Vagina (tissue), 2 donors: ENCODE measurements around the gene PALLD. TPM values are rescaled to one million over a fixed set of nuclear protein-coding genes. Genes with fewer than 3 reads are reported as not detected.

Experiments
- DNase-seq, 2 donors: peaks; one replicate each; pipeline ENCODE4 v3.0.0-alpha.2; 2017; ENCODE audit errors: extremely low spot score in 2 of 2
- H3K27ac ChIP-seq: fragments of 200-600 bp; sonication (generic); one replicate; pipeline ENCODE4 v1.5.1; 2019
- H3K27me3 ChIP-seq: fragments of 200-600 bp; sonication (generic); one replicate; pipeline ENCODE4 v1.5.1; 2019
- H3K36me3 ChIP-seq, 2 donors: fragments of 200-600 bp; sonication (generic); one replicate each; pipeline ENCODE4 v1.5.1; 2017 to 2019
- H3K4me1 ChIP-seq: fragments of 200-600 bp; sonication (generic); one replicate; pipeline ENCODE4 v1.5.1; 2019
- H3K4me3 ChIP-seq, 2 donors: fragments of 200-600 bp; sonication (generic); 1 replicate in 1 of 2; 2 replicates in 1 of 2; pipeline ENCODE4 v1.5.1; 2016 to 2019
- H3K9me3 ChIP-seq: fragments of 200-600 bp; sonication (generic); one replicate; pipeline ENCODE4 v1.5.1; 2019
- POLR2A ChIP-seq, 2 donors: fragments of 450-650 bp; IDR thresholded peaks; one replicate each; pipeline ENCODE4 v1.6.1; 2017; ENCODE audit warnings: antibody characterized with exemption in 2 of 2, mild to moderate bottlenecking in 2 of 2, moderate library complexity in 2 of 2
- POLR2AphosphoS5 ChIP-seq, 2 donors: sonication (generic); formaldehyde crosslinking; IDR thresholded peaks; one replicate each; pipeline ENCODE4 v1.9.0; 2017; ENCODE audit warnings: antibody characterized with exemption in 2 of 2, mild to moderate bottlenecking in 2 of 2, low read depth in 1 of 2; ENCODE audit not compliant: insufficient read depth in 1 of 2
- intact Hi-C: fragments of 100-400 bp; cut with DNase I; formaldehyde crosslinking; loops from one replicate; pipeline ENCODE4 v1.15.1; 2023
- total RNA-seq: library from RNA; depleted of rRNA; stranded (reverse); fragments of >200 nt; gene quantifications from one replicate; pipeline ENCODE4 v1.2.3, GENCODE V29; 2016
- TF ChIP-seq, protein P1 (sequence below), 3 experiments: fragments of 450-650 bp in 2 of 3; fragments of 200-600 bp in 1 of 3; sonication (generic) in 1 of 3; IDR thresholded peaks; one replicate each; pipeline ENCODE4 v1.5.1; 2017 to 2019; ENCODE audit warnings: antibody characterized with exemption in 3 of 3, mild to moderate bottlenecking in 2 of 3, moderate library complexity in 2 of 3

The PALLD gene
- total RNA-seq, 1 donor from 2014 or later, result 229 TPM

DNA sequence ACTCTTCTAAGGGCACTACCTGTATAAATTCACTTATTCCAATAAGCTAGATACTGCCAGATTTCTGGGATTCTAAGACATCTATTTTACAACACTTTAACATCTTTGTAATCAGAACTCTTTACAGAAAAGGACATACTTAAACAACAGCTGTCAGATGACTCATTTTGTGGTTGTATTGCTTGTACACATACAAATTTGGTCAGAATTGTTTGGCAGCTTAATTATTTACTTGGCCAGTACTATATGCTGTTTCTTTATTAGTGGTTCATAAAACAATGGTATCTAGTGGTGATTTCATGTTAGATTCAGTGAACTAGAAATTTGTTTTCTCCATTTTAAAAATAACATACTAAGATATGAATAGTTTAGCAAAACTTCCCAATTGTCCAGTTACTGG, 27.2 kb downstream of the PALLD start:
- H3K4me3 ChIP-seq, result no peak overlapping the region
- TF ChIP-seq POLR2AphosphoS5 (IDR thresholded peaks at IDR 0.05; ENCODE audit: insufficient read depth in 1 of 2, low read depth in 1 of 2) (no peak), POLR2A (IDR thresholded peaks at IDR 0.05) (no peak)
- TF ChIP-seq, protein P1, sequence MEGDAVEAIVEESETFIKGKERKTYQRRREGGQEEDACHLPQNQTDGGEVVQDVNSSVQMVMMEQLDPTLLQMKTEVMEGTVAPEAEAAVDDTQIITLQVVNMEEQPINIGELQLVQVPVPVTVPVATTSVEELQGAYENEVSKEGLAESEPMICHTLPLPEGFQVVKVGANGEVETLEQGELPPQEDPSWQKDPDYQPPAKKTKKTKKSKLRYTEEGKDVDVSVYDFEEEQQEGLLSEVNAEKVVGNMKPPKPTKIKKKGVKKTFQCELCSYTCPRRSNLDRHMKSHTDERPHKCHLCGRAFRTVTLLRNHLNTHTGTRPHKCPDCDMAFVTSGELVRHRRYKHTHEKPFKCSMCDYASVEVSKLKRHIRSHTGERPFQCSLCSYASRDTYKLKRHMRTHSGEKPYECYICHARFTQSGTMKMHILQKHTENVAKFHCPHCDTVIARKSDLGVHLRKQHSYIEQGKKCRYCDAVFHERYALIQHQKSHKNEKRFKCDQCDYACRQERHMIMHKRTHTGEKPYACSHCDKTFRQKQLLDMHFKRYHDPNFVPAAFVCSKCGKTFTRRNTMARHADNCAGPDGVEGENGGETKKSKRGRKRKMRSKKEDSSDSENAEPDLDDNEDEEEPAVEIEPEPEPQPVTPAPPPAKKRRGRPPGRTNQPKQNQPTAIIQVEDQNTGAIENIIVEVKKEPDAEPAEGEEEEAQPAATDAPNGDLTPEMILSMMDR (IDR thresholded peaks at IDR 0.05), result no peak
- no peaks in the 10 kb centered on the region for H3K36me3 ChIP-seq
- intact Hi-C loops, result no loop called here
- H3K4me1 ChIP-seq, result no peaks in the 10 kb centered on the region
- no peaks in the 10 kb centered on the region for H3K27me3 ChIP-seq
- no peaks in the 10 kb centered on the region for H3K9me3 ChIP-seq
- H3K27ac ChIP-seq, result no peak overlapping the region
- DNase-seq, result no peak

DNA sequence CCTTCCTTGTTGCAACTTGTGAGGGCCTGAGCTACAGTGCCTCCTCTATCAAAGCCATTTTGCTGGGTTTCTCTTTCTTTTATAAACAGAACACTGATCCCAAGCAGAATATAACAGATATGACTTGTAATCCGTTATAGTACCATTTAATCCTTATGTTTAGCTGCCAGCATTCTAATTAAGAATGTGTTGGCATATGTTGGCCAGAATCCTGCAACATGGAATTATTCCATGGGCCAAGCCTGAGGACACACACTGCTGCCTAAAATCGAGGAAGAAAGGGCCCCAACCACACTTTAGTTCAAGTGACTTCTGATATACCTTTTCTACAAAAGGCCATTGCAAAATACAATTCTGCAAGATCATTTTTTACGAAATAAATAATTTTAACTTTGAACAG, 28.0 kb downstream of the PALLD start:
- TF ChIP-seq, protein P1 (IDR thresholded peaks at IDR 0.05), result no peak
- TF ChIP-seq POLR2AphosphoS5 (IDR thresholded peaks at IDR 0.05; ENCODE audit: insufficient read depth in 1 of 2, low read depth in 1 of 2) (no peak), POLR2A (IDR thresholded peaks at IDR 0.05) (no peak)
- no peak overlapping the region for H3K4me3 ChIP-seq
- H3K27ac ChIP-seq, result no peak overlapping the region
- intact Hi-C loops, result no loop called here
- no peaks in the 10 kb centered on the region for H3K9me3 ChIP-seq
- DNase-seq, result no peak
- no peaks in the 10 kb centered on the region for H3K36me3 ChIP-seq
- no peaks in the 10 kb centered on the region for H3K4me1 ChIP-seq
- no peaks in the 10 kb centered on the region for H3K27me3 ChIP-seq

DNA sequence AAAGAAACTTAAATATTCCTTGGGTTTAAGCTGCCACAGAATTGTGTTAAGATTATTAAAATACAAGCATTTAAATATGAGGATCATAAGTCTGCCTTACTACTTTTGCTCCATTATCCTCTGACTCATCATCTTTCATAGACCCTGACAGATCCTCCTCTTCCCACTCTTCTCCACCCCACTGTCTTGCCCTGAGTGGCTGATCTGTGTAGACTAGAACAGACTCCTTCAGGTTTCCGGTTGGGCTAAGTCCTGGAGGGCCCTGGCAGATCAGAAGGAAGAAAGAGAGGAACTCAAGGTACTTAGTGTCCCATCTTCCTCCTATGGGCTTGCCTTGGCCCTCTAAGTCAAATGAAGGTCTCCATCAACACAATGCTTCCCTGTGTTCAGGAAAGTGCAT, 30.7 kb downstream of the PALLD start:
- no peaks in the 10 kb centered on the region for H3K9me3 ChIP-seq
- no peak for TF ChIP-seq POLR2AphosphoS5 (IDR thresholded peaks at IDR 0.05; ENCODE audit: insufficient read depth in 1 of 2, low read depth in 1 of 2)
- TF ChIP-seq, protein P1 (IDR thresholded peaks at IDR 0.05), result no peak
- no peak for TF ChIP-seq POLR2A (IDR thresholded peaks at IDR 0.05)
- no peaks in the 10 kb centered on the region for H3K36me3 ChIP-seq
- no peak for DNase-seq
- no peak overlapping the region for H3K27ac ChIP-seq
- no peaks in the 10 kb centered on the region for H3K27me3 ChIP-seq
- H3K4me3 ChIP-seq, result no peak overlapping the region
- intact Hi-C loops, result no loop called here
- H3K4me1 ChIP-seq, result no peaks in the 10 kb centered on the region

DNA sequence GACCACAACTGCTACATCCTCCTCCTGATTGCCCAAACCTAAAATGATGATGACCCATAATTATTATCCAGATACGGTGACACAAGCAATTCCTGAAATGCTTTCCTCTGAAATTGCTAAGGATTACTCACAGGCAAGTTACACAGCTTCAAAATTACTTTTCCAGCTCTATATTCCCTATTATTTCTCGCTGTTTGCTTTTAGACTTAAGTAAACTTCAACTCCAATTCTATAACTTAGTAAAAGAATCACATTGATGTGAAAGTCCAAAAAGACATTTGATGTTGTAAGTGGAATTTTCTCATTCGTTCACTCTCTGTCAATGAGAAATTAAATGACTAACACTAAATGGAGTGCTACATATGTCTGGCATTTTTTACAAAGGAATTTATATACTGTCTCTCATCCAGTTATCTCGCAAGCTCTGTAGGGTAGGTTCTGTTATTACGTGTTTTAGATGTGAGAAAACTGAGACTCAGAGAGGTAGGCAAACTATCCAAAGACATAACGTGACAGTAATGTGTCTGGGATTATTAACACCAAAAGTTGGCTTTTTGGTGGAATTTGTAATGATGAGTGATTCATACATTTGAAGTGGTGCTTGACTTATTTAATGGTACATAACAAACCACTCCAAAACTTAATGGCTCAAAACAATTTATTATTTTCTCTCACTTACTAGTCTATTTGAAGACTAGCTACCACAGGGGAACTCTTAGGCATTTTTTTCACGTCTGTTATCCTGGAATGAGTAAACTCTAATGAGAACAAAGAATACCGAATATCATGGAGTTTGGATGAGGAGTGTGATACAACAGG, 31.5 kb downstream of the PALLD start:
- H3K4me3 ChIP-seq, result no peak overlapping the region
- H3K27me3 ChIP-seq, result no peaks in the 10 kb centered on the region
- H3K4me1 ChIP-seq, result no peaks in the 10 kb centered on the region
- TF ChIP-seq, protein P1 (IDR thresholded peaks at IDR 0.05), result no peak
- no peak for TF ChIP-seq POLR2AphosphoS5 (IDR thresholded peaks at IDR 0.05; ENCODE audit: insufficient read depth in 1 of 2, low read depth in 1 of 2)
- TF ChIP-seq POLR2A (IDR thresholded peaks at IDR 0.05), result no peak
- no peak for DNase-seq
- H3K27ac ChIP-seq, result no peak overlapping the region
- H3K9me3 ChIP-seq, result no peaks in the 10 kb centered on the region
- no peaks in the 10 kb centered on the region for H3K36me3 ChIP-seq
- intact Hi-C loops, result no loop called here

DNA sequence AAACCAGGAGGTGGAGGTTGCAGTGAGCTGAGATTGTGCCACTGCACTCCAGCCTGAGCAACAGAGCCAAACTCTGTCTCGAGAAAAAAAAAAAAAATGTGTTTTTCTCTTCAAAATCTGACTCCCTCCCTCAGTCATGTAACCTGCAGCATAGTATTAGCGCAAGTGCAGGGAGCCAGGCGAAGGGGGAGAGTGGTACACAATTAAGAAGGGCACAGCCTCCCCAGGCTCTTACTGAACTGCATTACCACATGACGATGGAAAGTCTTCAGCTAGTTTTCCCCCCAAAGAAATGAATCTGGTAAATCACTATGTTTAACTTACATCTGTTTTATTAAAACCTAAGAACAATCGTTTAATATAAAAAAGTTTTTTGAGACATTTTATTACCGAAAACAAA, 32.4 kb downstream of the PALLD start:
- H3K36me3 ChIP-seq, result no peaks in the 10 kb centered on the region
- DNase-seq, result no peak
- H3K9me3 ChIP-seq, result no peaks in the 10 kb centered on the region
- intact Hi-C loops, result no loop called here
- no peak overlapping the region for H3K27ac ChIP-seq
- no peak overlapping the region for H3K4me3 ChIP-seq
- H3K27me3 ChIP-seq, result no peaks in the 10 kb centered on the region
- no peaks in the 10 kb centered on the region for H3K4me1 ChIP-seq
- TF ChIP-seq, protein P1 (IDR thresholded peaks at IDR 0.05), result no peak
- TF ChIP-seq POLR2A (IDR thresholded peaks at IDR 0.05), result no peak
- no peak for TF ChIP-seq POLR2AphosphoS5 (IDR thresholded peaks at IDR 0.05; ENCODE audit: insufficient read depth in 1 of 2, low read depth in 1 of 2)
